GM19099 (cell line): ENCODE results near the gene SMLR1.

ENCODE experiments used
- POLR2A ChIP-seq: IDR thresholded peaks from 3 replicates; pipeline ENCODE4 v1.6.1; 2011; ENCODE audit warnings: low read depth; ENCODE audit not compliant: insufficient read length; ENCODE audit errors: extremely low read depth

Gene SMLR1

GRCh38 chr6:130827247-130828149 lies at the start of gene SMLR1:
SMLR1 (plus strand) TSS chr6:130827406; CDS start chr6:130827414, 8 bp downstream.
- no peak for TF ChIP-seq POLR2A

DNA sequence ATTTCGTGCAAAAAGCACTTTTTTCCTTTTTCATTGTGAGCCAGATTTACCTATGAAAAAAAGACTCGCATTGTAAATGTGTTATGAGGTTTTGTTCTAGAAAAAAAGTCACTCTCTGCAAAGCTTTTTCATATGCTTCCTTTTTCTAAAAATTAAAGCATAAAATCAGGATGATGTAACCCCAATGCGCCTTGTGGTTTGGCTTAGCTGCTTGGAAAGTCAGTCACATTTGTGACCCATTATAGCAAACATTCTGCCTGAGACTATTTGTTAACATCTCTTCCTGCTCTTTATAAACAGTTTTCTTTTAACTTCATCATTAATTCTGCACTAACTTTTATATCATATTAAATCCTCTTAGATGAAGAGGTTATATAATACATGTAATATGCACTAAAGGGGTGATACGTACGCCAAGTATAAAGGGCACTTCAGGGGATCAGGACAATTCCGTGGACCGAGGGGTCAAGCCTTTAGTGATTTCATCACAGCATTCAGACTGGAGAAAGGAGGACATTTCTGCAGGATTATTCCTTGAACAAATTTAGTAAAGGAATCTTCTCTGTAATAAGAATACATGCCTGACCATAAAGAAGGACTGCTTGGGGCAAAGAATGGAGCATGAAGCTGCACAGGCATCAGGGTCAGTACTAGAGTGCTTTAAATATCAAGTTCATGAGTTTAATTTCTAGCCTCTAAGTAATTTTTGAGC lies 48.1 kb upstream of the SMLR1 start:
- TF ChIP-seq POLR2A, result no peak

DNA sequence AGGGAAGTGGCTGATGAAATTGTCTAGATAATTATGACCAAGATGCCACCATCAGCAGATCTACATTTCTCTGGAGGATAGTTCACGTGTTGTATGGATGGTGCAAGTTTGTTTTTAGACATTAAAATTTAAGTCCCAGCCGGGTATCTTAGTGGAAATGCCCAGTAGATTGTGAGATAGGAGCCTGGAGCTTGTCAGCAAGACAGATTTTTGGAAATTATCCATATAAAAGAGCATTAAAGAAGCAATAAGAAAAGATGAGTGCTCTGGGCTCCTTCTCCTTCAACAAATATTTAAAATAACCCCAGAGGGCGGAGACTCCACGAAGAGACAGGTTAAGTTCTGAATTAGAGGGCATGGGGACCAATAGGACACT lies 47.6 kb upstream of the SMLR1 start:
- no peak for TF ChIP-seq POLR2A

- TF ChIP-seq POLR2A, result no peak
These were observed 47.1 kb upstream of the SMLR1 start for GRCh38 chr6:130780122-130780521.

- no peak for TF ChIP-seq POLR2A
These were observed 45.6 kb upstream of the SMLR1 start for GRCh38 chr6:130781557-130781956.

- no peak for TF ChIP-seq POLR2A
These were observed 43.6 kb upstream of the SMLR1 start for GRCh38 chr6:130783416-130784107.

DNA sequence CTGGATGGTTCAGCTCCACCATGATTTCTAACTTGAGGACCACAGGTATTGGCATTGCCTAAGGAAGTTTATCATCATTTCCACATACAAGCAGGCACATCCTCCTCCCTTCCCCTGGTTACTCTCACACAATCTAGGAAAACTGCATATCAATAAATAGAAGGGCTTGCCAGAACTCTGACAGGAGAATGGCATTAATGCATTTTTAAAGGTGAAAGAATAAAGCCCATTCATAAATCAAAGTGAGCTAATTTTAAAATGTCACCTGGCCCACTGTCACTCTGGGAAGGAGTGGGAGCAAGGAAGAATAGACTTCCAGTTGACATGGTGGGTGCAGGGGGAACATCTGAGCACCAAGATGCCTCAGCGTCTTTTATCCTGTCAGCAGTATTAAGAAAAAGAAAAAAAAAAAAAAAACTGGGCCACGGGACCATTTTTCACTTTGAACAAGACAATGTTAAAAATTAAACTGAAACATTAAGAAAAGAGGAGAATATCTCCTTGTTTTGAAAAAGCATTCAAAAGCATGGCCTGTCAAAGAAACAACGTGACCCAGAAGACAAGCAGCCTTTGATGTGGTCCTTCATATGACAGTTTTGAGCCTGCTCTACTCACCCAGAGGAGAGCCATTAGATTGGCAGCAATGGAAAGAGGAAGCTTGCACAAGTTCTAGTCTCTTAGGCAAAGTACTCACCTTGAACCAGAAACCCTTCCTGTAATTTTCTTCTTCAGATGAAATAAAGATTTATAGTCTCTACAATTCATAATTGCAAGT lies 39.3 kb upstream of the SMLR1 start:
- no peak for TF ChIP-seq POLR2A

DNA sequence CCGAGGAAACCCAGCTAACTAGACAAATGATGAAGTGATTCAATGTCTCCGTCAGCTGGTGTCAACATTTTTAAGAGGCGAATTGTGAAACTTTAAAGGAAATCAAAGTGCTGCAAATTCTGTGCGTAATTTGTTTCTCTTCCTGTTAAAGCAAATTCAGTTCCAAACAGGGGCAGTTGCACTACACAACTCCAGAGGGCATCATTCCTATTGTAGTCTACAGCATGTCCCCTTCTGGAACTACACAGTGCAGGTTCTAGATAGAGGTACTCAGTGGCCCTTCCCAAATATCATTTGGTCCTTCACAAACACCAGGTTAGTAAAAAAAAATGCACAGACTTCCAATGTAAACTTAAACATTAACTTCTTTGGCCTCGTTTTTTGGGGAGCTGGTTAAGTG lies 38.3 kb upstream of the SMLR1 start:
- no peak for TF ChIP-seq POLR2A

DNA sequence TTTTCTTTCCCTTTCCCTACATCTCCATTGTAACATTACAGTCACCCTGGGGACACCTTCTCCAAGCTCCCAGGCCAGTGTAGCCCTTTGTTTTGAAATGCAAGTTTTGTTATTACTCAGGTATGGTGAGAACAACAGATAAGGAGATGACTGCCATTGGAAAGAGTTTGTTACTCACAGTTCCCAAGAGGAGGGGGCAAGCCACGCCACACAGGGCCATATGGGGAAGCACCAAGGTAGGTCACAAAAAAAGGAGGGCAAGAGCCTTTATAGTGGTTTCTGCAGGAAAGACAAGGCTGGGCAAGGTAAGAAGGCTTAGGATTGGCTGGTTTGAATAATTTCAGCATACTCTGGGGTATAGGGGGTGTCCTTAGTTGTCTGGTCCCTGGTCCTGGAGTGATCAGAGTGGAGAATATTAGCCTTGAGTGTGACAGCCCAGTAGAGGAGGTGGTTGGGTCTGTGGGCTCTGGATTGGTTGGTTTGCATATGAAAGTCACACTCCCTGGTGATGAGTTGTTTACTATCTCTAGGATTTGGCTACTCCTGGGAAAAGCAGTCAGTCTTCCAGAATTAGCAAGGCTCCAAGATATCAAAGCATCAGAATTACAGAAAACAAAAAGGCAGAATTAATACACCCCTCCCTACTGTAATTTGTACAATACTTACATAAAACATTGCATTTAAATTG lies 33.1 kb upstream of the SMLR1 start:
- TF ChIP-seq POLR2A, result no peak

DNA sequence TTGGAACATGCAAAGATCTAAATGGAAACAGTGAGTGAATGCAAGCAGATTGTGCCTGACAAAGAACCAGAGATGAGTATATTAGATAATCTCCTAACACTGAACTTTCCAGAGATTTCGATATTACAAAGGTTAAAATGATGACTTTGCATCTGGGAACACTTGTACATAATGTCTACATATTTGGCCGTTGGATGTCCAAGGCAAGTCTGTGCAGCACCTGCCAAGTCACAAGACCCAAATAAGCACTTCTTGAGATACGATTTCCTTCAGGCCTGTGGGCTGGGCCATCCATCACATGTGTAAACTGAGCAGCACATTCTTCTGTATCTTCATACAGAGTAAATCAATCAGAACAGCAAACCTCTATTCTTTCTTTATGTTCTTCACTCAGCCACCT lies 32.5 kb upstream of the SMLR1 start:
- TF ChIP-seq POLR2A, result no peak

DNA sequence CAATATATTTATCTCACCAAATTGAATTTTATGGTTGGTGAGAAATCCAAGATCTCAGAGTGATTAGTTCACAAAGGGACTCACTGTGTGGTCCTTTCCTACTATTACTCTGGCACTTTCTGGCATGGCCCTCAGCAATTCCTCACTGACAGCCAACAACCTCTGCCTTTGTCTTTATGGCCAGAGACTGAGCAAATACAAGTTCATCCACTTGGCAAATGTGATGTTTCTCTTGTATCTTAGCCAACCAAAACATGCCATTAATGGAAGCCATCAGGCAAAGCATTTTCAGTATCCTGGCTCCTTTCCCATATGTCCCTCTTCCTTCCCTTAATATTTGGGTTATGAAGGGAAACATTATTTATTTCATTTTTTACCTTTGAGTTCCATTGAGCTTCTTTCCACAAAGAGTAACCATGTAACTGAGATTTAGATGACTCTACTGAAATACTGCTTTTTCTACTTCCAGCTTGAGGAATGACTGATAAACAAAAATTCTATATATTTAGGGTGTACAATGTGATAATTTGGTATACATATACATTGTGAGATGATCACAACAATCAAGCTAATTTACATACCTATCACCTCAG lies 30.8 kb upstream of the SMLR1 start:
- no peak for TF ChIP-seq POLR2A

- no peak for TF ChIP-seq POLR2A
These were observed 30.1 kb upstream of the SMLR1 start for GRCh38 chr6:130797061-130797460.

GRCh38 chr6:130810307-130811030 lies 16.7 kb upstream of the SMLR1 start:
- no peak for TF ChIP-seq POLR2A
